Hematopoietic multipotent progenitor cell (in vitro differentiated cells): ENCODE results near the gene TRPC1. TPM values are rescaled to one million over a fixed set of nuclear protein-coding genes. Genes with fewer than 3 reads are reported as not detected.
"Not testable (repeated sequence)": the region's sequence is repeated elsewhere in the genome, so short reads cannot be mapped to it uniquely, and the experiment has no call there.

Source experiments
- DNase-seq, 3 donors: peaks; one replicate each; pipeline ENCODE4 v3.0.0-alpha.2; 2011 to 2015; ENCODE audit warnings: low read depth in 2 of 3, low spot score in 2 of 3
- total RNA-seq: library from RNA; depleted of rRNA; stranded (reverse); fragments of >200 nt; gene quantifications from one replicate; pipeline ENCODE4 v1.2.3, GENCODE V29; 2012

The TRPC1 gene
- total RNA-seq = 5.7 TPM

DNA sequence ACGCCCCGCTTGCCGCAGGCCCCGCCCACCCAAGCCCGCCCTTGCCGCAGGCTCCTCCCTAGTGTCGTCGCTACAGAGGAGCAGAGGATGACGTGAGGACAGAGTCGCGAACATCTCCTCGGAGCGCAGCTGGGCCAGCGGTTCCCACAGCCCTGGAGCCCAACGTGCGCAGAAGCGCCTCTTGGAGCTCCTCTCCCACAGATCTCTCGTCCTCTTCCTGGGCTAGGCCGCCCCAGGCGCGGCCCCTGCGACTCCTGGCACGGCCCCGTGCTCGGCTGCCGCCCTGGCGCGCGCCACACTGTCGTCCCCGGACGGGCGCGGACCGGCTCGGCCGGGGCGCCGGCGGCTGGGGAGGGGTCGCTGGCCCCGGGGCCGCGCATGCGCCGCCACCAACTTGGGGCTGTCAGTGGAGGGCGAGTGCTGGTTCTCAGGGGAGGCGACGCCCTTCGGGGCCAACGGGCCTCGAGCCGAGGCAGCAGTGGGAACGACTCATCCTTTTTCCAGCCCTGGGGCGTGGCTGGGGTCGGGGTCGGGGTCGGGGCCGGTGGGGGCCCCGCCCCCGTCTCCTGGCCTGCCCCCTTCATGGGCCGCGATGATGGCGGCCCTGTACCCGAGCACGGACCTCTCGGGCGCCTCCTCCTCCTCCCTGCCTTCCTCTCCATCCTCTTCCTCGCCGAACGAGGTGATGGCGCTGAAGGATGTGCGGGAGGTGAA, at the start of gene TRPC1:
Gene TRPC1, plus strand, starts transcription at position 67 of the 714 bp plus-strand sequence. Its CDS starts 526 bp downstream, at position 593.
- DNase-seq = peak in 2 of 3 donors; percentile 85 to 90

DNA sequence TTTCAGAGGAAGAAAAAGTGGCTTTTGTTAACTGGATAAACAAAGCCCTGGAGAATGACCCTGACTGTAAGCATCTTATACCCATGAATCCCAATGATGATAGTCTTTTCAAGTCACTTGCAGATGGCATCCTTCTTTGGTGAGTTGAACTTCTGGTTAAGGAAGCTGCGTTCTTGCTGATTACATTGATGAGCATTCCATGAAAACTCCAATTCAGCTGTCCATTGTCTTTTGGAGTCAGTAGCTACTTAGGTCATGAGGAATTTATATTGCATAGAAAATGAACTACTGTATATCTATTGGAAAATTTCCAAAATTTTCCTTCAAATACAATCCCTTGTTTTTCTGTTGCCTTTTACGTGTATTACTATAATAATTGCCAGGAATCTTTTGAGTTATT, 47.7 kb upstream of the TRPC1 start:
- DNase-seq = no peak

- peak in 1 of 3 donors; percentile 7 for DNase-seq
These were observed 43.1 kb upstream of the TRPC1 start for GRCh38 chr3:142680710-142681109.

- DNase-seq = no peak
These were observed 33.2 kb upstream of the TRPC1 start for GRCh38 chr3:142690613-142691012.

- DNase-seq = no peak
These were observed 32.3 kb upstream of the TRPC1 start for GRCh38 chr3:142691527-142691926.

DNA sequence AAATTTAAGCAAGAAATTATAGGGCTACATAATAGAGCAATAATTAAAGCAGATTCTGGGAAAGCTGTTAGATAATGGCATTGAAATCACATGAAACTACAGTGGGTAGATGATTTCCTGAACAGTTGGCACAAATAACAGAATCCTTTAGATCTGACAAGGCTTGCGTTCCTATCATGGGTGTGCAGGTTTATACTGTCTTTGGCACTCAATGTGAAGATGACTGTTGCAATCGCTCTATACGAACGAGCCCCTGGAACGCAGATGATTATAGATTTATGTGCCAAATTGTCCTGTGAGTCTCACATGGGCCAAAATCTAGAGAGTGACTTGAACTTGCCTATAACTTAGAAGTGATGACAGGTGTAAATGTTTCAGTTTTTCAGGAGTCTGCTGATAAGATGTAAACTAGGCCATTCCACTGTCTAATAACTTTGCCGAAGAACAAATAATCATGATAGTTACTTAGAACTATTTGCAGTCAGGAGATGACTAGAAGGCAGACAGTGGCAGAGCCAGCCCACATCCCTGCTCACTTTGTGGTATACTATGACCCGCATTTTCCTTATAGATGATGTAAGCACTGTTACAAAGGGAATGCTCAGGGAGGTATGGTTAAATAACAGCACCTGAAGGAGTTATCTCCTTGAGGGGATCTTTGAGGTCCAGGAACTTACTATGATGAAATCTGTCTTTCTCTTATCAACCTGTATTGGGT, 30.5 kb upstream of the TRPC1 start:
- DNase-seq = no peak

- DNase-seq = no peak
These were observed 29.6 kb upstream of the TRPC1 start for GRCh38 chr3:142694225-142694624.

- DNase-seq = no peak
These were observed 18.6 kb upstream of the TRPC1 start for GRCh38 chr3:142705198-142705597.

DNA sequence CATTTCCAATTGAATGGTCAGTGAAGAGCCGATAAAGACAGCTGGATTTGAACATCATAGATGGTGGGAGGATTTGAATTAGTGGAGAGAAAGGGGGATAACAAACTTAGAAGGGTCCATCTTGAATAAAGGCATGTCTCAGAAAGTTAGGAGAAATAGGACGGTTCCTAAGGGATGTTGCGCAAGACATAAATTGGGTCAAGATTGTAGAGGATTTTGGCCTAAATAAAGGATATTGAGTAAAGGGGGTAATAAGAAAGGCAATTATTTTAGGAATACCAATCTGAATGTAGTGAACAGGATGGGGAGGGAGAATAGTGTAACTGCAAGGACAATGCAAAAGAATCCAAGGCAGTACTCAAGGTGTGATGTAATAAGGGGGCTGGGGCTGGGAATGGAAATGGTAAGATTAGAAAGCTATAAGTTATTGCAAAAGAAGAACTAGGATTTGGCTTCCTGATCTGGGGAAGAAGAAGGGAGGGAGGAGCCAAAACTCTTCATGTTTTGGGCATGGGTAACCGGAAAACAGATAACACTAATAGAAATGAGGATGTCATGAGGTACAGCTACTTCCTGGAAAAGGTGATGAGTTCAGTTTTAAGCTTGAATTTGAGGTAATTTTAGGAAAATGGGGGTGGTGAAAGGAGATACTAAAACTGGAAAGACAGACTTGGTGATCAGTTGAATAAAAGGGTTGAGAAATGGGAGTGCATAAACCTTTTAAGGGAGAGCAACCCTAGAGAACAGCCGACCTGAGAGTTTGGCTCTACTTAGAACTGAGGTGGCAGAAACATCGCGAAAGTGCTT, 17.3 kb upstream of the TRPC1 start:
- no peak for DNase-seq

GRCh38 chr3:142709207-142709606, 14.6 kb upstream of the TRPC1 start:
- no peak for DNase-seq

- DNase-seq = not testable (repeated sequence)
These were observed 9.0 kb upstream of the TRPC1 start for GRCh38 chr3:142714882-142715281.

GRCh38 chr3:142716102-142716501, 7.7 kb upstream of the TRPC1 start:
- DNase-seq = no peak

- peak in 1 of 3 donors; percentile 70 for DNase-seq
These were observed 218 bp upstream of the TRPC1 start for GRCh38 chr3:142723665-142723967.

DNA sequence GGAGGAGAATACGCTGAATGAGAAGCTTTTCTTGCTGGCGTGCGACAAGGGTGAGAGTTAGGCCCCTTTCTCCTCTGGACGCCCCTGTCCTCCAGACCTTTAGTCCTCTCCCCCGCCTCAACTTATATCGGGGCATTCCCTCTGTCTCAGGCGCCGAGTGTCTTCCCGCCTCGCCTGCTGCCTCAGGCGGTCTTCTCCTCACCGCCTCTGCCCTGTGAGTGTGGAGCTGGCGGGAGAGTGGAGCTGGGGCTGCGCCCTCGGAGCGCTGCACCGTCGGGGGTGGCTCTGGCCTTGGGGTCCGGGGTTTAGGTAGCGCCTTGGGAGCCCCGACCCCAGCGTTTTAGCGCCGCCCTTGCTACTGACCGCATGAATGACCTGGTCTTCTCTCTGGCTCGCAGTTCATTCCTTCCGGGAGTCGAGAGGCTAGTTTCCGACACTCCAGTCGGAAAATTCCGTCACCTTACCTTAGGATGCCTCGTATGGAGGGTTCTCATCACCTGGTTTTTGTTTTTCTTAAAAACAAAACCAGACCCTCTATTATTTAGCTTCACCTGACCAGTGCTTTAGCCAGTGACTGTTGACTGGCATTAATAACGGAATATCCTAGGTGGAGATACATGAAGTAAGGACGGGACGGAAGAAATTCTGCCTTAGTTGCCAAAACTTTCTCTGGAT, 985 bp downstream of the TRPC1 start:
- peak in 2 of 3 donors; percentile 0 to 10 for DNase-seq

DNA sequence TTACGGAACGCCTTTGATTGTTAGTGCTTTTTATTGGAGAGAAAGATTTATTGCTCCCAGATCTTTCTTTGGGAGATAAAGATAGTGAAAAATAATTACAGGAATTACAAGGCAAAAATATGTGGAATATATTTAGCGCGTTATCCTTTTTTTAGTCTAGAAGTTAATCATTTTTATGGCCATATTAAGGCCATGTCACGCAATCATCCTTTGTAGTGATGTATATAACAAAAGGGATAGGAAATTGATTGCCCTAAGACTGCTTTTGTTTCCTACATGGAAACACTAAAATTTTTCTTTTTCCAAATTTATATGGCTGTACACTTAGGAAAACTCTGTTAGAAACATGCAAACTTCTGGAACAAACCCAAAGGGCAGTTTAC, 1.5 kb downstream of the TRPC1 start:
- no peak for DNase-seq

DNA sequence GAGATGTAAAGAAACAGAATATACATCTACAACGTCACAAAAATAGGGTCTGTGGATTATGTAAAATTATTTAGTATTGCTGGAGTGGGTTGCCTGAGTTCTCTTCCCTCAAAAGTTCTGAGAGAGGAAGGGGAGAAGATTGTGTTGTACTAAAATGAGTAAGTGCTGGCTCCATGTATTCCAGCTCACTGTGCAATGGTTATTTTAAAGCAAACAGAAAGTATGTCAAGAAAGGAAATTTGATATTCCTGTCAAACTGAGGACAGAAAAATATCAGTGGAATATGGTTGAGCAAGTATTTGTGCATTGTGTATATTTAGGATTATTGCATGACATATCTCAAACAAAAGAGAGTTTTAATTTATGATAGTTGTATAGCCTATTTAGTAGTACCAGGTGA, 2.2 kb downstream of the TRPC1 start:
- DNase-seq = no peak

- no peak for DNase-seq
These were observed 8.2 kb downstream of the TRPC1 start for GRCh38 chr3:142732066-142732465.

GRCh38 chr3:142734834-142735233, 11.0 kb downstream of the TRPC1 start:
- DNase-seq = no peak

- no peak for DNase-seq
These were observed 11.6 kb downstream of the TRPC1 start for GRCh38 chr3:142735462-142735861.

GRCh38 chr3:142738396-142738795, 14.6 kb downstream of the TRPC1 start:
- no peak for DNase-seq

- DNase-seq = no peak
These were observed 22.8 kb downstream of the TRPC1 start for GRCh38 chr3:142746646-142747045.
